Left ventricle myocardium inferior (tissue), 1 donor: ENCODE results near the gene LRRC31. TPM values are rescaled to one million over a fixed set of nuclear protein-coding genes. Genes with fewer than 3 reads are reported as not detected.
A peak's percentile ranks its signal among the peaks of the same experiment; 100 is the strongest.

ENCODE experiments used
- DNase-seq: peaks from one replicate; pipeline ENCODE4 v3.0.0-alpha.2; 2020
- H3K27ac ChIP-seq: fragments of 200-600 bp; replicated peaks from 2 replicates; pipeline ENCODE4 v1.8.0; 2021
- H3K27me3 ChIP-seq: fragments of 200-600 bp; 2 replicates; pipeline ENCODE4 v1.8.0; 2021; ENCODE audit warnings: low read depth
- H3K36me3 ChIP-seq: fragments of 200-600 bp; 2 replicates; pipeline ENCODE4 v1.8.0; 2021
- H3K4me1 ChIP-seq: fragments of 200-600 bp; 2 replicates; pipeline ENCODE4 v1.8.0; 2021
- H3K4me3 ChIP-seq: fragments of 200-600 bp; 2 replicates; pipeline ENCODE4 v1.8.0; 2021; ENCODE audit warnings: mild to moderate bottlenecking, moderate library complexity
- H3K9me3 ChIP-seq: fragments of 200-600 bp; replicated peaks from 2 replicates; pipeline ENCODE4 v1.8.0; 2021
- intact Hi-C: fragments of 100-400 bp; cut with micrococcal nuclease; formaldehyde crosslinking; loops from one replicate; pipeline ENCODE4 v1.11.0; 2022
- total RNA-seq: library from RNA; stranded (reverse); fragmentation: NEBNext Ultra II Directional; extraction: Animal tissue kit (Norgen Biotek cat#: 25700); gene quantifications from one replicate; pipeline ENCODE4 v1.2.1, GENCODE V29; 2021
- TF ChIP-seq, protein P1 (sequence below): fragments of 200-600 bp; IDR thresholded peaks from 2 replicates; pipeline ENCODE4 v1.8.0; 2021; ENCODE audit warnings: antibody characterized with exemption, mild to moderate bottlenecking, borderline replicate concordance
- donor health status: DM: no; HTN: yes; CAD: no; lungs with severe emphysema.

Gene LRRC31
- total RNA-seq, 1 donor from 2014 or later, result not detected

DNA sequence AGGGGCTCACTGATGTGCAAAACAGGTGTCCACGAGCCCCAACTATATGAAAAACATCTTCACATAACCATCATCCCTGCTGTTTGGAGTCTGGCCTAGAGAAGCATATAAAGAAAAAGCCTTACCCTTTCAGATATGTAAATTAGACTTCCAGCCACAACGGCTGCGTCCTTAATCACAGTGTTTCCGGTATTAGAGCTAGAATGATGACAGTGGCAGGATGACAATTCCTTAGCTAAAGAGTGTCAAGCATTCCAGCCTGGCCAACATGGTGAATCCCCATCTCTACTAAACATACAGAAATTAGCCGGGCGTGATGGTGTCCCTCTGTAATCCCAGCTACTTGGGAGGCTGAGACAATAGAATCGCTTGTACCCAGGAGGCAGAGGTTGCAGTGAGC lies 22.2 kb upstream of the LRRC31 start:
- H3K27me3 ChIP-seq, result no peaks in the 10 kb centered on the region
- H3K27ac ChIP-seq, result no peak overlapping the region
- TF ChIP-seq, protein P1, sequence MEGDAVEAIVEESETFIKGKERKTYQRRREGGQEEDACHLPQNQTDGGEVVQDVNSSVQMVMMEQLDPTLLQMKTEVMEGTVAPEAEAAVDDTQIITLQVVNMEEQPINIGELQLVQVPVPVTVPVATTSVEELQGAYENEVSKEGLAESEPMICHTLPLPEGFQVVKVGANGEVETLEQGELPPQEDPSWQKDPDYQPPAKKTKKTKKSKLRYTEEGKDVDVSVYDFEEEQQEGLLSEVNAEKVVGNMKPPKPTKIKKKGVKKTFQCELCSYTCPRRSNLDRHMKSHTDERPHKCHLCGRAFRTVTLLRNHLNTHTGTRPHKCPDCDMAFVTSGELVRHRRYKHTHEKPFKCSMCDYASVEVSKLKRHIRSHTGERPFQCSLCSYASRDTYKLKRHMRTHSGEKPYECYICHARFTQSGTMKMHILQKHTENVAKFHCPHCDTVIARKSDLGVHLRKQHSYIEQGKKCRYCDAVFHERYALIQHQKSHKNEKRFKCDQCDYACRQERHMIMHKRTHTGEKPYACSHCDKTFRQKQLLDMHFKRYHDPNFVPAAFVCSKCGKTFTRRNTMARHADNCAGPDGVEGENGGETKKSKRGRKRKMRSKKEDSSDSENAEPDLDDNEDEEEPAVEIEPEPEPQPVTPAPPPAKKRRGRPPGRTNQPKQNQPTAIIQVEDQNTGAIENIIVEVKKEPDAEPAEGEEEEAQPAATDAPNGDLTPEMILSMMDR, result no peak
- H3K4me1 ChIP-seq, result peaks cover 3% of the 10 kb centered on the region
- no peaks in the 10 kb centered on the region for H3K36me3 ChIP-seq
- H3K9me3 ChIP-seq, result no peaks in the 10 kb centered on the region
- intact Hi-C loops, result no loop called here
- DNase-seq, result no peak
- no peak overlapping the region for H3K4me3 ChIP-seq

DNA sequence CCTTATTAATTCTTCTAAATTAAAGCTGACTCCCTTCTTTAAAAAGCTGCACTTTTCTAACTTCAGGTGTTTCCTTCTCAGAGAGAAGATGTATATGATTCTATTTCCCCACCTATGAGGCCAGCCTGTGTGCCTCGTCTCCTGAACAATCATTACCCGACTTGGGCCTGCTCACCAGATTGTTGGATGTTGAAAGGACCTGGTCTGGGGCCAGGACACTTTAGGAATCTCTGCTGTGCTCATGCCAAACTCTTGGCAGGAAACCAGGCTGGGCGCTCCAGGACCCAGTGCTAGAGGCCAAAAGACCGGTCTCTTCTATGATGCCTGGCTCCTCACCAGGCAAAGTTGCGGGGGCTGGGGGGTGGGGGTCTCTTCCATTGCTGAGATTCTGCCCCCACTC lies 16.9 kb upstream of the LRRC31 start:
- peaks cover 12% of the 10 kb centered on the region for H3K4me1 ChIP-seq
- intact Hi-C loops, result no loop called here
- no peak overlapping the region for H3K27ac ChIP-seq
- no peak overlapping the region for H3K4me3 ChIP-seq
- no peaks in the 10 kb centered on the region for H3K9me3 ChIP-seq
- TF ChIP-seq, protein P1, result no peak
- H3K27me3 ChIP-seq, result no peaks in the 10 kb centered on the region
- no peaks in the 10 kb centered on the region for H3K36me3 ChIP-seq
- DNase-seq, result peak; percentile 77

DNA sequence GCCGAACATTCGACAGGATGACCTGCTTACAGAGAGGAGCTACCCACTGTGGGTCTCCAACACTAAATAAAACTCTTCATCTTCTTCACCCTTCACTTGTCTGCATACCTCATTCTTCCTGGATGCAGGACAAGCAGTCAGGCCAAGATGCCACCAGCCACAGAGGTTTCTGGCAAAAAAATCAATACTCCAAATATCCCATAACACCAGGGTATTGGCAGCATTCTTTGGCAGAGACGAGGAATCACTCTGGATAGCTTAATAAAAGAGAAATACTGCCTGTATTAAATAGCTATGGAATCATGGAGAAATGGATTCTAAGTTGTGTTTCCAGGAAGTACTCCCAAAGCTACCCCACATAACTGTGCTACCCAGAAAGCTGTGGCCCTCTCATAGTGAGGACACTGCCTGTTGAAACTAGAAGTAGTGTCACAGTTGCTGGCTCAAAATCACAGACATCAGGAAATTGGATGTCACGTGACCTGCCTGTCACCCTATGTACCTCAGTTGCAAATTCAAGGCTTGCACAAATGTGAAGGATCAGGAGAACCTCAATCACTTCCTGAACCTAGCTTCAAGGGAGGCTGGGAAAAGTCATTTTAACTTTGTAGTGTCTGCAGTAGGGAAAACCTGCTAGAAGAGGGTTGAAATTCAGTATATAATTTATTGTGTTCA lies 11.0 kb upstream of the LRRC31 start:
- Histone ChIP-seq H3K27ac (no peak overlapping the region), H3K36me3 (no peaks in the 10 kb centered on the region), H3K4me3 (no peak overlapping the region), H3K9me3 (no peaks in the 10 kb centered on the region), H3K27me3 (no peaks in the 10 kb centered on the region), H3K4me1 (no peaks in the 10 kb centered on the region)
- TF ChIP-seq, protein P1, result no peak
- no peak for DNase-seq
- intact Hi-C loops, result no loop called here

DNA sequence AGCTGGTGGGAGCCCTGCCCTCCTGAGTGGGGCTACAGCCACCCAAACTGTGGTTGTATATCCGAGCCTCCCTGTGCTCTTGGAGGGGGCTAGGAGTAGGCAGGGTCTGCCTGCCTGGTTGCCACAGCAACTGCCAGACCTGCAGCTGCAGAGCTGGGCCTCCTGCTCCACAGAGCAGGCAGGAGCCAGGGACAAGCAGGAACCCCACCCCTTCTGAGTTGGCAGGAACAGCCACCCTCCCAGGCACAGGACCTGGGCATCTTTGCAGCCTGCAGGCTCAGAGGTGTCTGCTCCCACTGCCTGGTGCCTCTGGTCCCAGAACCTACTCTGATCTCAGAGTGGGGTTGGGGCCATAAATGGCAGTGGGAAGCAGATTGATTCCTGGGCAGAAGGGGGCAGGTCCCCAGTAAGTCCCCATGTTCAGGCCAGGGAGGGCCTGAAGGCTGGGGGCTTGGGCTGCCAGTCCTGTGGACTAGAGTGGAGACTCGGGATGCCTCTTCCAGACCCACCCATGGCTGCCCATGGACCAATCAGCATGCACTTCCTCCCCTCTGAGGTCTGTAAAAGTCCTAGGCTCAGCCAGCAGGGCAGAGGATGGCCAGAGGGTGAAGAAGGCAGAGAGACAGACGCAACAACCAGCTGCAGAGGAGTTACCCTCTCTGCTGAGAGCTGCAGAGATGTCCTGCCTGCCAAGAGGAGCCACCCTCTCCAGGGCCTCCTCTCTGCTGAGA lies 10.3 kb upstream of the LRRC31 start:
- Histone ChIP-seq H3K27me3 (no peaks in the 10 kb centered on the region), H3K9me3 (no peaks in the 10 kb centered on the region), H3K36me3 (no peaks in the 10 kb centered on the region), H3K4me1 (no peaks in the 10 kb centered on the region), H3K27ac (no peak overlapping the region), H3K4me3 (no peak overlapping the region)
- intact Hi-C loops, result no loop called here
- DNase-seq, result no peak
- TF ChIP-seq, protein P1, result no peak

DNA sequence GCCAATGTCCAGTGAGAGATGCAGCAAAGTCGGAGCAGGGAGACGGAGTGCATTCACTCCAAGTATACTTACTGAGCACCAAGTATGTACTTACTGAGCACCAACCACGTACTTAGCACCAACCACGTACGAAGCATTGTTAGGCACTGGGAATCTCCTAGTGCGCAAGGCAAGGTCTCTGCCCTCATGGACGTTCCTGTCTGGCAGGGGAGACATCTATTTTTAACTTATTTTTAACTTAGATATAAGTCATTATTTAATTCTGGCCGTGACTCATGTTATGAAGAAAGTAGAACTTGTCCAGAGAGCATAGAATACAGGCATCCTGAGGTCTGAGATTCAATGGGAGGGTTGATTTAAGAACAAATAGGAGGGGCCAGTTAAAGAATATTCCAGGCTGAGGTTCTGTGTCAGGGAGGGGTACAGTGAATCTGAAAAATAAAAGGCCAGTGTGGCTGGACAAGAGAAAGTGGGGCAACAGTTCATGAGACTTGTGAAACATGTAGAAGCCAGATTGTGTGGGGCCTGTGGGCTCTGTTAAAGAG lies 9.3 kb upstream of the LRRC31 start:
- TF ChIP-seq, protein P1, result no peak
- H3K4me3 ChIP-seq, result no peak overlapping the region
- no peaks in the 10 kb centered on the region for H3K27me3 ChIP-seq
- no peak overlapping the region for H3K27ac ChIP-seq
- intact Hi-C loops, result no loop called here
- H3K4me1 ChIP-seq, result no peaks in the 10 kb centered on the region
- H3K9me3 ChIP-seq, result no peaks in the 10 kb centered on the region
- no peaks in the 10 kb centered on the region for H3K36me3 ChIP-seq
- no peak for DNase-seq
